Hematopoietic multipotent progenitor cell treated with erythropoietin and hydrocortisone succinate and interleukin-3 and kit ligand, for 15 days (in vitro differentiated cells): ENCODE measurements around the gene SLC25A27.

Experiments used
- DNase-seq: peaks from one replicate; pipeline ENCODE4 v3.0.0-alpha.2; 2015; ENCODE audit warnings: low spot score

The SLC25A27 gene

DNA sequence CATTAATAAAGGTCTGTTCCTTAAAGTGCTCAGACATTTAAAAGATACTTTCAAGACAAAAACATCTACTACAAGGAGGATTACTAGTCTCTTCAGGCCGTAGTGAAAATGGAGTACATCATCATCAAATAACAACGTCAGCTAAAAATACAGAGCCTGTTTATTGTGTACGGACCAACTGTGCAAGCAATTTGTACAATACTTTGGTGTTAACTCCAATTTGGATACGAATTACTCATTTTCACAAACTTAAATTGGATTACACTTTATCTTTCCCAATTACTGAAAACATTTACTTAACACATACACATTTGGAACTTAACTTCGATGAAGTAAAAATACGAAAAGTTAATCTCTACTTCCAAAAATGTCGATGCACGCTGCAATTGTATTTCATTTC is 959 bp upstream of the SLC25A27 start:
- DNase-seq, result no peak

GRCh38 chr6:46652232-46652602 is 558 bp upstream of the SLC25A27 start:
- no peak for DNase-seq

GRCh38 chr6:46653439-46654195 is 842 bp downstream of the SLC25A27 start:
- DNase-seq, result no peak

DNA sequence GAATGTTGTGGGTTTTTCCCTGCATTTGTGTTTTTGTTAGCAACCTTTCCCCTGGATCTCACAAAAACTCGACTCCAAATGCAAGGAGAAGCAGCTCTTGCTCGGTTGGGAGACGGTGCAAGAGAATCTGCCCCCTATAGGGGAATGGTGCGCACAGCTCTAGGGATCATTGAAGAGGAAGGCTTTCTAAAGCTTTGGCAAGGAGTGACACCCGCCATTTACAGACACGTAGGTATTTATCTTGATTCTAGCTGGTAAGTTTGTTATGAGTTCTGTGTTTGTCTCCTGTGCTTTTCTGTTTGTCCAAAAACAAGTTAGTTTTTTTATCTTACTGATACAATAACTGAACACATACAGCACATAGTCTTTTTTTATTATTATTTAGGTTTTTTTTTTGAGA is 3.0 kb downstream of the SLC25A27 start:
- DNase-seq, result no peak

- DNase-seq, result no peak
Observed at GRCh38 chr6:46657642-46658041, 4.9 kb downstream of the SLC25A27 start.

- no peak for DNase-seq
Observed at GRCh38 chr6:46661483-46661882, 8.7 kb downstream of the SLC25A27 start.

DNA sequence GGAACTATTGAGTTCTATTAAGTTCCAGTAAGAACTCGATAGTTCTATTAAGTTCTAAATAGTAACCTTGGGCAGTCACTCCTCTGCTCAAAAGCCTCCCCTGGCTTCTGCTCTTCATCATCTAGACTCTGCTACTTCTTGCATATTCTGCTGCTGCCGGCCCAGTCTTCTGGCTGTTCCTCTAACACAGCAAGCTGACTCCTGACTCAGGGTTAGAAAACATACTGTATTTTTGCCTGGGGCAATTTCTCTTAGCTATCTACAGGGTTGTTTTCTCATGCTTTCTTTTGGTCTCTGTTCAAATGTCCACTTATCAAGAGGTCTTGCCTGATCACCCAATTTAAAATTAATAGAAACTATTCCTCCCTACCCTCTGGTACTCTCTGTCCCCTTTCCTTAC is 14.6 kb downstream of the SLC25A27 start:
- DNase-seq, result no peak

DNA sequence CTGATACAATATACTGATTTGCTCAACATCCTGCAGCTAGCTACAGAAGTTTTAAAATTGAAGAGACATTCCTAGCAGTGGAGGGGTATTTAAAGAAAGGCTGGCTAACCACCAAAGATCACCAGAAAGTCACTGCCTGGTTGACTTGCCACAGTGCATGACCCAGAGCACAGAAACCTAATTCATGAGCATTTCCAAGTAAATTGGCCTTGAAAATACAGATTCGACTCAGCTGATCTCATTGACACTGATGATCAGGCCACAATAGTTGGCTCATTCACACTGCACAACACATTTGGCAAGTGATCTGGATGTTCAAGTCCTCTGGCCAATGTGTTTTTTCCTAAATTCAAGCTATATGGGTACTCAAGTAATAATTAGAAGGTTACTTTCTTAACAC is 21.6 kb downstream of the SLC25A27 start:
- no peak for DNase-seq

- no peak for DNase-seq
Observed at GRCh38 chr6:46676604-46677313, 24.0 kb downstream of the SLC25A27 start.

GRCh38 chr6:46677314-46677654 is 24.5 kb downstream of the SLC25A27 start:
- no peak for DNase-seq

DNA sequence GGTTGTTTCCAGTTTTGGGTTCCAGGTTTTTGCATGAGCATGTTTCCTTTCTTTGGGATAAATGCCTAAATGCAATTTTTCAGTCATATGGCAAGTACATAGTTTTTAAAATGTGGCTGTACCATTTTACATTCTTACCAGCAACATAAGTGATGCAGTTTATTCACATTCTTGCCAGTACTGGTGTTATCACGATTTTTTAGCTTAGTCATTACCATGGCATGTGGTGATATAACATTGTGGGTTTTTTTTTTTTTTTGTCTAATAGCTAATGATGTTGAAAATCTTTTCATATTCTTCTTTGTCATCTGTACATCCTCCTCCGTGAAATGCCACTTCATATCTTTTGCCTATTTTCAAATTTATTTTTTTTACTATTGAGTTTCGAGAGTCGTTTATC is 32.0 kb downstream of the SLC25A27 start:
- DNase-seq, result no peak

- DNase-seq, result no peak
Observed at GRCh38 chr6:46687619-46688097, 34.9 kb downstream of the SLC25A27 start, which contains the start of gene TDRD6. Gene TDRD6, plus strand, starts transcription at chr6:46687885. Its CDS starts 244 bp downstream, at chr6:46688129.

DNA sequence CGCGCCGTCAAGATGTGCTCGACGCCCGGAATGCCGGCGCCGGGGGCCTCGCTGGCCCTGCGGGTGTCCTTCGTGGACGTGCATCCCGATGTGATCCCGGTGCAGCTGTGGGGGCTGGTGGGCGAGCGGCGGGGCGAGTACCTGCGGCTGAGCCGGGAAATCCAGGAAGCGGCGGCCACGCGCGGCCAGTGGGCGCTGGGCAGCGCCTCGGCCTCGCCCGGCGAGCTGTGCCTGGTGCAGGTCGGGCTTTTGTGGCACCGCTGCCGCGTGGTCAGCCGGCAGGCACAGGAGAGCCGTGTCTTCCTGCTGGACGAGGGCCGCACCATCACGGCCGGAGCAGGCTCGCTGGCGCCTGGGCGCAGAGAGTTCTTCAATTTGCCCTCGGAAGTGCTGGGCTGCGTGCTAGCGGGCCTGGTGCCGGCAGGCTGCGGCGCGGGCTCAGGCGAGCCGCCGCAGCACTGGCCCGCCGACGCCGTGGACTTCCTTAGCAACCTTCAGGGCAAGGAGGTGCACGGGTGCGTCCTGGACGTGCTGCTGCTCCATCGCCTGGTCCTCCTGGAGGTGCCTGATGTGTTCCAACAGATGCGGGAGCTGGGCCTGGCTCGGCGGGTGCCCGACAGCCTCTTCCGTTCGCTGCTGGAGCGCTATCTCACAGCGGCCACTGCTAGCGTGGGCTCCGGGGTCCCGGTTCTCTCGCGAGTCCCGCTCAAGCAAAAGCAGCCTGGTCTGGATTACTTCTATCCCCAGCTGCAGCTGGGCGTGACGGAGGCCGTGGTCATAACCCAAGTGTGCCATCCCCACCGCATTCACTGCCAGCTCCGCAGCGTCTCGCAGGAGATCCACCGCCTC is 35.6 kb downstream of the SLC25A27 start:
- no peak for DNase-seq

- no peak for DNase-seq
Observed at GRCh38 chr6:46688966-46689335, 36.2 kb downstream of the SLC25A27 start.

DNA sequence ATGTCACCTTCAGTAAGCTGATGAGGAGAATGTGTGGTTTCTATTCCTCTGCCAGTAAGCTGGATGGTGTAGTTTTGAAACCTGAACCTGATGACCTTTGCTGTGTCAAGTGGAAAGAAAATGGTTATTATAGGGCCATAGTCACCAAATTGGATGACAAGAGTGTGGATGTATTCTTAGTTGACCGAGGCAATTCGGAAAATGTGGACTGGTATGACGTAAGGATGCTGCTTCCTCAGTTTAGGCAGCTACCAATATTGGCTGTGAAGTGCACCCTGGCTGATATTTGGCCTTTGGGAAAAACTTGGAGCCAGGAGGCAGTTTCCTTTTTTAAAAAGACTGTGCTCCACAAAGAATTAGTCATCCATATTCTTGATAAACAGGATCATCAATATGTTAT is 36.9 kb downstream of the SLC25A27 start:
- DNase-seq, result no peak

DNA sequence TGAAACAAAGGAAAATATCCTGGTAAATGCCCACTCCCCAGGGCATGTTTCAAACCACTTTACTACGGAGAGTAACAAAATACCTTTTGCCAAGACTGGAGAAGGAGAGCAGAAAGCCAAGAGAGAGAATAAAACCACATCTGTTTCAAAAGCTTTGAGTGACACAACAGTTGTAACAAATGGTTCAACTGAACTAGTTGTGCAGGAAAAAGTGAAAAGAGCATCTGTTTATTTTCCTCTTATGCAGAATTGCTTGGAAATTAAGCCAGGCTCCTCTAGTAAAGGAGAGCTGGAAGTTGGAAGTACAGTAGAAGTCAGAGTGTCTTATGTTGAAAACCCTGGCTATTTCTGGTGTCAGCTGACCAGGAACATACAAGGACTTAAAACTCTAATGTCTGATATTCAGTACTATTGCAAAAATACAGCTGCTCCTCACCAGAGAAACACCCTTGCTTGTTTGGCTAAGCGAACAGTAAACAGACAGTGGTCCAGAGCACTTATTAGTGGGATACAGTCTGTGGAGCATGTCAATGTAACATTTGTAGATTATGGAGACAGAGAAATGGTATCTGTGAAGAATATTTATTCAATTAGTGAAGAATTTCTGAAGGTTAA is 37.5 kb downstream of the SLC25A27 start:
- no peak for DNase-seq

GRCh38 chr6:46690911-46691451 is 38.2 kb downstream of the SLC25A27 start:
- DNase-seq, result no peak

GRCh38 chr6:46699970-46700369 is 47.2 kb downstream of the SLC25A27 start:
- no peak for DNase-seq

DNA sequence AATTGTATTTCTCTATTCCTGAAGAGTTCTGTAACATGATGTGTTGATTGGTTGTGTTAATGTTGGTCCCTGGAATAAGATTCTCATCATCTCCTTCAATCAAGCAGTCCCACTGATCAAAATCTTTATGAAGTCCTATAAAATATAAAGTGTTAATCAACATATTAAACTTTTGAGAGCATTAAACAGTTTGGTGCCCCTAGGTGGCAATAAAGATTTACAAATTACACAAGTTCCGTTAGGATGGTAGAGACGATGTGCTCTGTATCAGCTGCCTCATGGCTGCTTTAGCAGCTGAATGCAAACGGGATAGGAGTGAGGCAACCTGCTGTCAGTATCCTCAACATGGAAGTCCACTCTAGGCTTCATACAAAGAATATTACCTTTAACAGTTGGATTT is 51.8 kb downstream of the SLC25A27 start:
- DNase-seq, result no peak

GRCh38 chr6:46706464-46706863 is 53.7 kb downstream of the SLC25A27 start:
- no peak for DNase-seq

GRCh38 chr6:46711491-46711890 is 58.7 kb downstream of the SLC25A27 start:
- no peak for DNase-seq

- no peak for DNase-seq
Observed at GRCh38 chr6:46715141-46715540, 62.4 kb downstream of the SLC25A27 start.
